Endothelial cell of umbilical vein (primary cell): ENCODE data around the gene DOLK. TPM values are rescaled to one million over a fixed set of nuclear protein-coding genes. Genes with fewer than 3 reads are reported as not detected.

Source experiments
- BruUV-seq: library from RNA; stranded (reverse); fragments of 400-500 nt; replicated peaks from 2 replicates; lab custom pipeline; 2021; lab: Mats Ljungman, UMichigan
- CTCF ChIA-PET: fragments of 300-600, 350-600 bp; sonication (Branson Sonifier 250); formaldehyde crosslinking; loops from one replicate; lab custom pipeline; 2021; ENCODE audit warnings: antibody characterized with exemption, inconsistent platforms; lab: Charles Lee
- POLR2A ChIA-PET: fragments of 300-600, 350-600 bp; sonication (Branson Sonifier 250); formaldehyde crosslinking; loops from one replicate; lab custom pipeline; 2021; ENCODE audit warnings: antibody characterized with exemption, inconsistent platforms; lab: Charles Lee
- DNase-seq: peaks from one replicate; pipeline ENCODE4 v3.0.0-alpha.2; 2011; ENCODE audit warnings: low read depth, low spot score
- FAIRE-seq: peaks from 2 replicates; lab custom pipeline; 2011; peaks lifted over from hg19 to GRCh38; lab: Jason Lieb, UNC
- H2AFZ ChIP-seq: 2 replicates; pipeline ENCODE4 v1.6.0; 2012; ENCODE audit warnings: low read depth, low read length, control low read depth, inconsistent platforms
- H3K27ac ChIP-seq: 2 replicates; pipeline ENCODE4 v1.5.1; 2011; ENCODE audit warnings: low read depth, mild to moderate bottlenecking, control low read depth, low read length, moderate library complexity; ENCODE audit not compliant: insufficient read depth
- H3K27me3 ChIP-seq, 2 experiments: 2 replicates each; pipeline versions ENCODE4 v1.6.0 to v1.6.1; 2011; ENCODE audit warnings: low read length in 2 of 2, mixed read lengths in 1 of 2; ENCODE audit not compliant: control insufficient read depth in 2 of 2, insufficient read depth in 2 of 2
- H3K36me3 ChIP-seq, 2 experiments: 2 replicates in 1 of 2; 3 replicates in 1 of 2; pipeline ENCODE4 v1.5.1; 2011; ENCODE audit warnings: low read length in 2 of 2, mild to moderate bottlenecking in 1 of 2, moderate library complexity in 1 of 2; ENCODE audit not compliant: control insufficient read depth in 2 of 2, insufficient read depth in 2 of 2; ENCODE audit errors: extremely low read depth in 1 of 2
- H3K4me1 ChIP-seq: 3 replicates; pipeline ENCODE4 v1.5.1; 2011; ENCODE audit warnings: mild to moderate bottlenecking, low read length; ENCODE audit not compliant: control insufficient read depth, insufficient read depth; ENCODE audit errors: extremely low read depth
- H3K4me2 ChIP-seq: 2 replicates; pipeline ENCODE4 v1.6.1; 2011; ENCODE audit warnings: low read length, control low read depth, mixed read lengths; ENCODE audit not compliant: insufficient read depth
- H3K4me3 ChIP-seq, 3 experiments: fragments of 200-600 bp in 1 of 3; sonication (generic), shearing (Covaris generic) in 1 of 3; replicated peaks in 1 of 3; 2 replicates each; pipeline ENCODE4 v1.5.1; 2011 to 2016; ENCODE audit warnings: control low read depth in 3 of 3, low read length in 3 of 3, mild to moderate bottlenecking in 2 of 3, inconsistent platforms in 1 of 3, low read depth in 1 of 3, moderate library complexity in 1 of 3; ENCODE audit not compliant: insufficient read depth in 1 of 3
- H3K79me2 ChIP-seq: 2 replicates; pipeline ENCODE4 v1.6.0; 2012; ENCODE audit warnings: low read length, inconsistent platforms; ENCODE audit not compliant: control insufficient read depth, insufficient read depth
- H3K9ac ChIP-seq: replicated peaks from 2 replicates; pipeline ENCODE3; 2011; ENCODE audit warnings: low read length, control low read depth; ENCODE audit not compliant: insufficient read depth; ENCODE audit errors: extremely low read depth
- H3K9me1 ChIP-seq: replicated peaks from 3 replicates; pipeline ENCODE4 v1.6.0; 2011; ENCODE audit warnings: mild to moderate bottlenecking, low read length; ENCODE audit not compliant: control insufficient read depth, insufficient read depth; ENCODE audit errors: extremely low read depth
- H3K9me3 ChIP-seq: replicated peaks from 2 replicates; pipeline ENCODE4 v1.5.1; 2012; ENCODE audit warnings: low read length, inconsistent platforms; ENCODE audit not compliant: control insufficient read depth, insufficient read depth
- H4K20me1 ChIP-seq: replicated peaks from 2 replicates; pipeline ENCODE3; 2011; ENCODE audit warnings: mild to moderate bottlenecking, low read length; ENCODE audit not compliant: control insufficient read depth, insufficient read depth; ENCODE audit errors: extremely low read depth
- CTCF ChIP-seq, 2 donors: IDR thresholded peaks; 1 replicate in 1 of 2; 2 replicates in 1 of 2; pipeline ENCODE4 v1.5.1; 2011; ENCODE audit warnings: low read length in 2 of 2, mild to moderate bottlenecking in 2 of 2, moderate library complexity in 2 of 2, control low read depth in 1 of 2, inconsistent platforms in 1 of 2, low read depth in 1 of 2; ENCODE audit not compliant: insufficient read depth in 1 of 2; ENCODE audit errors: extremely low read depth in 1 of 2
- EZH2 ChIP-seq: IDR thresholded peaks from 2 replicates; pipeline ENCODE4 v1.6.1; 2012; ENCODE audit warnings: borderline replicate concordance, low read depth, mild to moderate bottlenecking, moderate library complexity, low read length, inconsistent platforms; ENCODE audit not compliant: severe bottlenecking
- FOS ChIP-seq: IDR thresholded peaks from 2 replicates; pipeline ENCODE4 v1.6.1; 2011; ENCODE audit warnings: mild to moderate bottlenecking, low read length, moderate library complexity, borderline replicate concordance; ENCODE audit not compliant: insufficient read depth
- GATA2 ChIP-seq: IDR thresholded peaks from 2 replicates; pipeline ENCODE4 v1.7.0; 2011; ENCODE audit warnings: low read depth, mild to moderate bottlenecking, moderate library complexity, mixed read lengths, low read length; ENCODE audit not compliant: insufficient read length, insufficient read depth
- JUN ChIP-seq: IDR thresholded peaks from 2 replicates; pipeline ENCODE4 v1.6.1; 2011; ENCODE audit warnings: borderline replicate concordance, low read depth; ENCODE audit not compliant: insufficient read length, insufficient read depth
- MAX ChIP-seq: IDR thresholded peaks from 2 replicates; pipeline ENCODE4 v1.6.1; 2011; ENCODE audit not compliant: insufficient read depth, insufficient read length
- MYC ChIP-seq: IDR thresholded peaks from one replicate; pipeline ENCODE4 v1.6.1; 2011; ENCODE audit warnings: mild to moderate bottlenecking, low read depth, low read length
- POLR2A ChIP-seq: IDR thresholded peaks from 2 replicates; pipeline ENCODE4 v1.6.1; 2012; ENCODE audit warnings: low read depth, mild to moderate bottlenecking, control low read depth, low read length
- POLR2AphosphoS5 ChIP-seq: IDR thresholded peaks from 2 replicates; pipeline ENCODE4 v1.6.1; 2012; ENCODE audit warnings: low read depth, mild to moderate bottlenecking, control low read depth, low read length, moderate library complexity; ENCODE audit not compliant: insufficient read depth
- dilution Hi-C: fragments of 300-500 bp; cut with MboI; formaldehyde crosslinking; loops from one replicate; pipeline ENCODE4 v1.15.0; 2019; ENCODE audit warnings: low sequenced_read_pairs; ENCODE audit not compliant: extremely low pct_ligation_motif_present
- intact Hi-C: fragments of 100-400 bp; cut with micrococcal nuclease; formaldehyde crosslinking; loops from one replicate; pipeline ENCODE4 v1.10.0; 2022
- polyA plus RNA-seq, 4 experiments: library from polyadenylated mRNA; depleted of rRNA in 3 of 4; stranded (reverse) in 3 of 4; unstranded in 1 of 4; fragments of >200 nt; gene quantifications; 2 replicates each; pipeline versions ENCODE4 v1.2.1 to v1.2.3, GENCODE V29; 2011 to 2012; ENCODE audit warnings: missing spikeins in 1 of 4
- total RNA-seq: library from RNA; stranded (reverse); gene quantifications from 2 replicates; pipeline ENCODE4 v1.2.3, GENCODE V29; 2021

The DOLK gene
- total and polyA plus RNA-seq, 2 donors (not counting 3 experiments of a cell fraction or from before 2014, with no cell fraction given), result 22.3 to 59.8 TPM

GRCh38 chr9:128903871-128904620, 43.4 kb downstream of the DOLK start:
- Histone ChIP-seq H3K4me3 (no peak overlapping the region), H3K27ac (no peak overlapping the region), H3K4me2 (no peak overlapping the region), H3K9me1 (no peaks in the 10 kb centered on the region), H3K79me2 (peaks cover 84% of the 10 kb centered on the region), H3K27me3 (no peaks in the 10 kb centered on the region), H4K20me1 (no peaks in the 10 kb centered on the region), H2AFZ (no peak overlapping the region), H3K9me3 (no peaks in the 10 kb centered on the region), H3K9ac (no peak overlapping the region), H3K36me3 (peaks cover 16 to 38% of the 10 kb centered on the region in 2 experiments), H3K4me1 (peaks cover 7% of the 10 kb centered on the region)
- intact Hi-C loops, result no loop called here
- FAIRE-seq, result peak; percentile 64
- dilution Hi-C loops, result no loop called here
- POLR2A ChIA-PET, result interaction anchor here (0.6 kb wide), 1 partner anchor 420 kb away, joined by 3 read pairs; no protein-coding TSS in a partner anchor
- BruUV-seq, result no TSS peak
- CTCF ChIA-PET, result no interaction called here
- TF ChIP-seq FOS, result no peak
- no peak for TF ChIP-seq CTCF (IDR thresholded peaks at IDR 0.05; ENCODE audit: extremely low read depth in 1 of 2, insufficient read depth in 1 of 2, low read depth in 1 of 2, low read length in 2 of 2)
- no peak for TF ChIP-seq GATA2
- TF ChIP-seq POLR2A, result no peak
- TF ChIP-seq POLR2AphosphoS5, result no peak
- TF ChIP-seq EZH2, result no peak
- no peak for TF ChIP-seq JUN
- TF ChIP-seq MAX, result no peak
- no peak for TF ChIP-seq MYC
- DNase-seq, result no peak
